Suprapubic skin (tissue), 4 donors: ENCODE measurements around the gene DTD2. TPM values are rescaled to one million over a fixed set of nuclear protein-coding genes. Genes with fewer than 3 reads are reported as not detected.

Experiments
- DNase-seq, 2 donors: peaks; one replicate each; pipeline ENCODE4 v3.0.0-alpha.2; 2019; ENCODE audit warnings: low spot score in 2 of 2
- H3K27ac ChIP-seq: fragments of 200-600 bp; sonication (generic); one replicate; pipeline ENCODE4 v1.5.1; 2019
- H3K27me3 ChIP-seq: fragments of 200-600 bp; sonication (generic); one replicate; pipeline ENCODE4 v1.5.1; 2019
- H3K36me3 ChIP-seq: fragments of 200-600 bp; sonication (generic); one replicate; pipeline ENCODE4 v1.5.1; 2019
- H3K4me1 ChIP-seq: fragments of 200-600 bp; sonication (generic); one replicate; pipeline ENCODE4 v1.5.1; 2019
- H3K4me3 ChIP-seq: fragments of 200-600 bp; sonication (generic); one replicate; pipeline ENCODE4 v1.5.1; 2019; ENCODE audit warnings: mild to moderate bottlenecking
- H3K9me3 ChIP-seq: fragments of 200-600 bp; sonication (generic); one replicate; pipeline ENCODE4 v1.5.1; 2019
- EP300 ChIP-seq: sonication (generic); formaldehyde crosslinking; IDR thresholded peaks from one replicate; pipeline ENCODE4 v1.6.1; 2017; ENCODE audit warnings: antibody characterized with exemption
- POLR2A ChIP-seq, 2 donors: fragments of 450-650 bp; IDR thresholded peaks; one replicate each; pipeline ENCODE4 v1.6.1; 2017; ENCODE audit warnings: antibody characterized with exemption in 2 of 2, mild to moderate bottlenecking in 2 of 2, moderate library complexity in 2 of 2
- POLR2AphosphoS5 ChIP-seq, 3 donors: sonication (generic); formaldehyde crosslinking; IDR thresholded peaks; one replicate each; pipeline ENCODE4 v1.6.1; 2017; ENCODE audit warnings: antibody characterized with exemption in 3 of 3
- WGBS: methylation state at CpG from one replicate; pipeline ENCODE4 v1.1.5; 2018; 5-methylcytosine and 5-hydroxymethylcytosine counted together
- total RNA-seq, 4 donors: library from RNA; depleted of rRNA; stranded (reverse); fragments of >200 nt; gene quantifications; one replicate each; pipeline ENCODE4 v1.1.0, GENCODE V29; 2016
- TF ChIP-seq, protein P1 (sequence below), 2 donors: fragments of 200-600 bp in 1 of 2; fragments of 450-650 bp in 1 of 2; sonication (generic) in 1 of 2; IDR thresholded peaks; one replicate each; pipeline ENCODE4 v1.5.1; 2016 to 2019; ENCODE audit warnings: antibody characterized with exemption in 2 of 2, mild to moderate bottlenecking in 1 of 2, moderate library complexity in 1 of 2

Gene DTD2
- total RNA-seq, 4 donors from 2014 or later = 21.4 to 34.9 (median 24.8) TPM

DNA sequence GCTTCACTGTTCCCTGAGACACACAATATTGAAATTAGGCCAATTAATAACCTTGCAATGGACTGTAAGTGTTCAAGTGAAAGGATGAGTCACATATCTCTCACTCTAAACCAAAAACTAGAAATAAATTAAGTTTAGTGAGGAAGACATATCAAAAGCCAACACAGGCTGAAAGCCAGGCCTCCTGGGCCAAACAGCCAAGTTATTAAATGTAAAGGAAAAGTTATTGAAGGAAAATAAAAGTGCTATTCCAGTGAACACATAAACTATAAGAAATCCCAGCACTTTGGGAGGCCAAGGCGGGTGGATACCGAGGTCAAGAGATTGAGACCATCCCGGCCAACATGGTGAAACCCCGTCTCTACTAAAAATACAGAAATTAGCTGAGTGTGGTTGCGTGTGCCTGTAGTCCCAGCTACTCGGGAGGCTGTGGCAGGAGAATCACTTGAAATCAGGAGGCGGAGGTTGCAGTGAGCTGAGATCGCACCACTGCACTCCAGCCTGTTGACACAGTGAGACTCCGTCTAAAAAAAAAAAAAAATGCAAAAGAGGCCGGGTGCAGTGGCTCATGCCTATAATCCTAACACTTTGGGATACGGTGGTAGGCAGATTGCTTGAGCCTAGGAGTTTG lies 26.6 kb downstream of the DTD2 start:
- no peaks in the 10 kb centered on the region for H3K9me3 ChIP-seq
- no peaks in the 10 kb centered on the region for H3K36me3 ChIP-seq
- no peaks in the 10 kb centered on the region for H3K27me3 ChIP-seq
- WGBS = 96% methylated on average over 11 of the region's 11 CpGs
- no peak overlapping the region for H3K4me3 ChIP-seq
- H3K4me1 ChIP-seq = peaks cover 7% of the 10 kb centered on the region
- no peak for DNase-seq
- TF ChIP-seq POLR2A (IDR thresholded peaks at IDR 0.05) (no peak), EP300 (no peak), POLR2AphosphoS5 (IDR thresholded peaks at IDR 0.05) (no peak)
- TF ChIP-seq, protein P1, sequence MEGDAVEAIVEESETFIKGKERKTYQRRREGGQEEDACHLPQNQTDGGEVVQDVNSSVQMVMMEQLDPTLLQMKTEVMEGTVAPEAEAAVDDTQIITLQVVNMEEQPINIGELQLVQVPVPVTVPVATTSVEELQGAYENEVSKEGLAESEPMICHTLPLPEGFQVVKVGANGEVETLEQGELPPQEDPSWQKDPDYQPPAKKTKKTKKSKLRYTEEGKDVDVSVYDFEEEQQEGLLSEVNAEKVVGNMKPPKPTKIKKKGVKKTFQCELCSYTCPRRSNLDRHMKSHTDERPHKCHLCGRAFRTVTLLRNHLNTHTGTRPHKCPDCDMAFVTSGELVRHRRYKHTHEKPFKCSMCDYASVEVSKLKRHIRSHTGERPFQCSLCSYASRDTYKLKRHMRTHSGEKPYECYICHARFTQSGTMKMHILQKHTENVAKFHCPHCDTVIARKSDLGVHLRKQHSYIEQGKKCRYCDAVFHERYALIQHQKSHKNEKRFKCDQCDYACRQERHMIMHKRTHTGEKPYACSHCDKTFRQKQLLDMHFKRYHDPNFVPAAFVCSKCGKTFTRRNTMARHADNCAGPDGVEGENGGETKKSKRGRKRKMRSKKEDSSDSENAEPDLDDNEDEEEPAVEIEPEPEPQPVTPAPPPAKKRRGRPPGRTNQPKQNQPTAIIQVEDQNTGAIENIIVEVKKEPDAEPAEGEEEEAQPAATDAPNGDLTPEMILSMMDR (IDR thresholded peaks at IDR 0.05) = no peak
- H3K27ac ChIP-seq = no peak overlapping the region

- H3K27me3 ChIP-seq = no peaks in the 10 kb centered on the region
- no peak for DNase-seq
- TF ChIP-seq POLR2A (IDR thresholded peaks at IDR 0.05) (no peak), POLR2AphosphoS5 (IDR thresholded peaks at IDR 0.05) (no peak)
- WGBS = 93% methylated on average over 1 of the region's 1 CpG
- H3K4me3 ChIP-seq = no peak overlapping the region
- H3K4me1 ChIP-seq = peaks cover under 1% of the 10 kb centered on the region
- no peaks in the 10 kb centered on the region for H3K9me3 ChIP-seq
- H3K36me3 ChIP-seq = no peaks in the 10 kb centered on the region
- H3K27ac ChIP-seq = no peak overlapping the region
Observed at GRCh38 chr14:31429791-31430190, 27.5 kb downstream of the DTD2 start.

GRCh38 chr14:31428011-31428410 lies 29.3 kb downstream of the DTD2 start:
- H3K9me3 ChIP-seq = no peaks in the 10 kb centered on the region
- H3K27me3 ChIP-seq = no peaks in the 10 kb centered on the region
- TF ChIP-seq POLR2A (IDR thresholded peaks at IDR 0.05) = no peak
- TF ChIP-seq EP300 = no peak
- TF ChIP-seq POLR2AphosphoS5 (IDR thresholded peaks at IDR 0.05) = no peak
- TF ChIP-seq, protein P1 (IDR thresholded peaks at IDR 0.05) = no peak
- no peak overlapping the region for H3K27ac ChIP-seq
- no peak for DNase-seq
- WGBS = 100% methylated on average over 1 of the region's 1 CpG
- H3K36me3 ChIP-seq = no peaks in the 10 kb centered on the region
- no peak overlapping the region for H3K4me3 ChIP-seq
- H3K4me1 ChIP-seq = no peaks in the 10 kb centered on the region

DNA sequence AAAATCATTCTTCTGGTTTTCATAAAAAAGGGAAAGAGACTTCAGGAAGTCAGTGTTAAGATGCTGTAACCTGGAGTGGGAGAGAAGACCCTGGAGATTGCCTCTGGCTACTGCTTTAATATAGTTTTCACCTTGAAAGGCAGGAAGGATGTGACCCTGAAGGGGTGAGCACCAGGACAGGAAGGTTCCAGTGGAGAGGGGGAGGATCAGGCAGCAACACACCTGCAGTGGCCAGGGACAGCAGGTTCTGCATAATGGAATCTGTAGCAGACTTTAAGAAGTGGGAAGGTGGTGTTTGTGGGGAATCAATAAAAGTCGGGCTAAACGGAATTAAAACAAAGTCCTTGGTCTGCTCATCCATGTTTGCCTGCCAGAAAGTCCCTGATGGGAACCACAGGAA lies 30.6 kb downstream of the DTD2 start:
- Histone ChIP-seq H3K27me3 (no peaks in the 10 kb centered on the region), H3K36me3 (no peaks in the 10 kb centered on the region), H3K4me3 (no peak overlapping the region), H3K27ac (no peak overlapping the region), H3K4me1 (no peaks in the 10 kb centered on the region), H3K9me3 (no peaks in the 10 kb centered on the region)
- TF ChIP-seq, protein P1 (IDR thresholded peaks at IDR 0.05) = no peak
- TF ChIP-seq POLR2AphosphoS5 (IDR thresholded peaks at IDR 0.05) = no peak
- TF ChIP-seq POLR2A (IDR thresholded peaks at IDR 0.05) = no peak
- TF ChIP-seq EP300 = no peak
- no peak for DNase-seq
- 75% methylated on average over 2 of the region's 2 CpGs for WGBS

GRCh38 chr14:31425905-31426304 lies 31.4 kb downstream of the DTD2 start:
- H3K36me3 ChIP-seq = no peaks in the 10 kb centered on the region
- no peaks in the 10 kb centered on the region for H3K9me3 ChIP-seq
- H3K4me1 ChIP-seq = peaks cover 3% of the 10 kb centered on the region
- no peaks in the 10 kb centered on the region for H3K27me3 ChIP-seq
- H3K27ac ChIP-seq = no peak overlapping the region
- no peak overlapping the region for H3K4me3 ChIP-seq
- no peak for DNase-seq
- TF ChIP-seq, protein P1 (IDR thresholded peaks at IDR 0.05) = no peak
- TF ChIP-seq POLR2A (IDR thresholded peaks at IDR 0.05) (no peak), EP300 (no peak), POLR2AphosphoS5 (IDR thresholded peaks at IDR 0.05) (no peak)

DNA sequence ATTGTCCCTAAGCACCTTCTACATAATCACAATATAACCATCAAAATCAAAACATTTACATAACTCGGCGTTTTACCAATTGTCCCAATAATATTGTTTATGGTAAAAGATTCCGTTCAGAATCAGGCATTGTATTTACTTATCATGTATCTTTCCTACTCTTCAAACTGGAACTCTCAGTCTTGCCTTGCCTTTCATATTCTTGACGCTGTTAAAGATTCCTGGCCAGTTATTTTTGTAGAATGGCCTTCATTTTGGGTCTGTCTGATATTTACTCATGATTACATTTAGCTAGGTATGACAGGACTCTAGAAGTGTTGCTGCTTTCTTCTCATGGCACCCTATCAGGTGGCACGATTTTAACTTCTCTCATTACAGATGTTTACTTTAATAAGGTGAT lies 36.1 kb downstream of the DTD2 start:
- no peak for DNase-seq
- Histone ChIP-seq H3K27me3 (no peaks in the 10 kb centered on the region), H3K4me1 (peaks cover 25% of the 10 kb centered on the region), H3K27ac (no peak overlapping the region), H3K9me3 (no peaks in the 10 kb centered on the region), H3K36me3 (no peaks in the 10 kb centered on the region), H3K4me3 (peak overlapping the region; percentile 99)
- 93% methylated on average over 5 of the region's 5 CpGs for WGBS
- TF ChIP-seq, protein P1 (IDR thresholded peaks at IDR 0.05) = no peak
- no peak for TF ChIP-seq POLR2A (IDR thresholded peaks at IDR 0.05)
- no peak for TF ChIP-seq EP300
- TF ChIP-seq POLR2AphosphoS5 (IDR thresholded peaks at IDR 0.05) = no peak
